ENCODE results near the gene JPH4.

DNA sequence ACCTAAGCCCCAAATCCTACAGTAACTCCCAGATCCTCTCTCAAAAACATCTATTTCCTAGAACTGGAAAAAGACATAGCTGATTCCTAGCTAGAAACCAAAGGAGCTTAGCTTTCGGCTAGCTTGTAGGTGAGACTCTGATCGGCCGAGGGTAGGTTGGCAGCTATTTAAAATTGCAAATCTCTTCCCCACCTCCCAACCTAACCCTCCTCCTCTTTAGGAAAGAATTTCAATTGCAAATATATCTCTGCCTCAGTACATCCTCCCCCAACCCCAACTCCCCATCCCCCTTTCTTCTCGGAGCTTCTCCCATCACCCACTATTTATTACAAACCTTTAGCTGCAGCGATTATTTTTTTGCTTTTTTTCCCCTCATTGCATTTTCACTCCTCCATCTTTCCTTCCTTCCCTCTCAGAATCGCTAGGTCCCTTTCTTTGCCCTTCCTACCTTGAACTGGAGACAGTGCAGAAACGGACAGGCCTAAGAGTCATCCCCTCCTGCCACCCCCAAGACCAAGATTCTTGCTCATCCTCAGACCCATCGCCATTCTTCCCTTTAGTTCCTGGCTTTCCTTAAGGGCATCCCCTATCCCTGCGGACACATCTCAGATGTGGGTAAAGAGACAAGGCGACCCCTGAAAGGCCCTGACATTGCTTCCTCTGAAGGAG, 40.4 kb downstream of the JPH4 start:
- TF ChIP-seq, protein P1, sequence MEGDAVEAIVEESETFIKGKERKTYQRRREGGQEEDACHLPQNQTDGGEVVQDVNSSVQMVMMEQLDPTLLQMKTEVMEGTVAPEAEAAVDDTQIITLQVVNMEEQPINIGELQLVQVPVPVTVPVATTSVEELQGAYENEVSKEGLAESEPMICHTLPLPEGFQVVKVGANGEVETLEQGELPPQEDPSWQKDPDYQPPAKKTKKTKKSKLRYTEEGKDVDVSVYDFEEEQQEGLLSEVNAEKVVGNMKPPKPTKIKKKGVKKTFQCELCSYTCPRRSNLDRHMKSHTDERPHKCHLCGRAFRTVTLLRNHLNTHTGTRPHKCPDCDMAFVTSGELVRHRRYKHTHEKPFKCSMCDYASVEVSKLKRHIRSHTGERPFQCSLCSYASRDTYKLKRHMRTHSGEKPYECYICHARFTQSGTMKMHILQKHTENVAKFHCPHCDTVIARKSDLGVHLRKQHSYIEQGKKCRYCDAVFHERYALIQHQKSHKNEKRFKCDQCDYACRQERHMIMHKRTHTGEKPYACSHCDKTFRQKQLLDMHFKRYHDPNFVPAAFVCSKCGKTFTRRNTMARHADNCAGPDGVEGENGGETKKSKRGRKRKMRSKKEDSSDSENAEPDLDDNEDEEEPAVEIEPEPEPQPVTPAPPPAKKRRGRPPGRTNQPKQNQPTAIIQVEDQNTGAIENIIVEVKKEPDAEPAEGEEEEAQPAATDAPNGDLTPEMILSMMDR (IDR thresholded peaks at IDR 0.05) = no peak
- TF ChIP-seq POLR2A (IDR thresholded peaks at IDR 0.05) = no peak
